Measurements from ENCODE around the gene ARHGEF7.

Gene ARHGEF7

GRCh38 chr13:111330066-111330610 lies 215.0 kb downstream of the ARHGEF7 start:
- DNase-seq, result no peak

GRCh38 chr13:111335298-111335697 lies 220.2 kb downstream of the ARHGEF7 start:
- no peak for DNase-seq

- no peak for DNase-seq
Measured at GRCh38 chr13:111336666-111337065, 221.6 kb downstream of the ARHGEF7 start.

- no peak for DNase-seq
Measured at GRCh38 chr13:111337206-111337605, 222.1 kb downstream of the ARHGEF7 start.

- DNase-seq, result no peak
Measured at GRCh38 chr13:111337741-111338140, 222.6 kb downstream of the ARHGEF7 start.

- DNase-seq, result no peak
Measured at GRCh38 chr13:111338841-111339240, 223.7 kb downstream of the ARHGEF7 start.

GRCh38 chr13:111339366-111340143 lies 224.4 kb downstream of the ARHGEF7 start:
- no peak for DNase-seq

- no peak for DNase-seq
Measured at GRCh38 chr13:111341886-111342285, 226.8 kb downstream of the ARHGEF7 start.

GRCh38 chr13:111342721-111343120 lies 227.6 kb downstream of the ARHGEF7 start:
- DNase-seq, result no peak

- DNase-seq, result no peak
Measured at GRCh38 chr13:111343186-111343805, 228.2 kb downstream of the ARHGEF7 start.

GRCh38 chr13:111344471-111345191 lies 229.5 kb downstream of the ARHGEF7 start:
- peak; percentile 30 for DNase-seq

- no peak for DNase-seq
Measured at GRCh38 chr13:111345682-111346081, 230.6 kb downstream of the ARHGEF7 start.

- DNase-seq, result no peak
Measured at GRCh38 chr13:111346101-111346680, 231.1 kb downstream of the ARHGEF7 start.

- DNase-seq, result no peak
Measured at GRCh38 chr13:111347438-111347837, 232.3 kb downstream of the ARHGEF7 start.

- no peak for DNase-seq
Measured at GRCh38 chr13:111353508-111353907, 238.4 kb downstream of the ARHGEF7 start.

GRCh38 chr13:111354789-111355188 lies 239.7 kb downstream of the ARHGEF7 start:
- no peak for DNase-seq

Measured in hematopoietic multipotent progenitor cell treated with erythropoietin and hydrocortisone succinate and interleukin-3 and kit ligand, for 4 days (in vitro differentiated cells).